ENCODE results near the gene LIMA1.
"Not testable (repeated sequence)": the region's sequence is repeated elsewhere in the genome, so short reads cannot be mapped to it uniquely, and the experiment has no call there.

Gene LIMA1

GRCh38 chr12:50185301-50185895 lies 97.9 kb downstream of the LIMA1 start:
- no peak for DNase-seq

DNA sequence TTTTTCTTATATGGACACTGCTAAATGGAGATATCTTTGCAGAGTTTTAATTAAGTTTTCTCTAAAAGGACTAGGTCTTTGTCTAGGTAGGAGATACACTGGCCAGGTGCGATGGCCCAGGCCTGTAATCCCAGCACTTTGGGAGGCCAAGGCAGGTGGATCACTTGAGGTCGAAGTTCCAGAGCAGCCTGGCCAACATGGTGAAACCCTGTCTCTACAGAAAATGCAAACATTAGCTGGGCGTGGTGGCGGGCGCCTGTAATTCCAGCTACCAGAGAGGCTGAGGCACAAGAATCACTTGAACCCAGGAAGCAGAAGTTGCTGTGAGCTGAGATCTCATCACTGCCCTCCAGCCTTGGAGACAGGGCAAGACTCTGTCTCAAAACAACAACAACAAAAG lies 99.1 kb downstream of the LIMA1 start:
- DNase-seq: no peak

- no peak for DNase-seq
These were observed 100.9 kb downstream of the LIMA1 start for GRCh38 chr12:50182461-50182860.

DNA sequence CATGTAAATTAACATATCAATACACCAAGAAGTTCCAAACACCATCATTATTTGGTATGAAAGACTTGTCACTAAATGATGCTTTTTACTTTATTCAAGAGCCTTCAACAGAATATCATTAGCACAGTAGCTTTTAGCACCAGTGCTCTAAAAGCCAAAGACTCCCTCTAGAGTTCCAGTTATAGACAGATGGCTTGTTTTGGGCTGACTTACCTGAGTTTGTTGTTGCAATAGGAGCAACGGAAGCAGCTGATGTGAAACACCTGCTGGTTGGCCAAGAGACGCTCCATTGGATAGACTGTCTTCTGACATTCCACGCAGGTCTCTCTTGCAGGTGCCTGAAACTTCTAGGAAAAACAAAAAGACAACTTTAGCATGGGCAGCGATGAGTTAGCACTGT lies 101.6 kb downstream of the LIMA1 start:
- no peak for DNase-seq

- no peak for DNase-seq
These were observed 107.6 kb downstream of the LIMA1 start for GRCh38 chr12:50175716-50176026.

GRCh38 chr12:50174971-50175715 lies 108.2 kb downstream of the LIMA1 start:
- DNase-seq: peak; percentile 12 to 15

DNA sequence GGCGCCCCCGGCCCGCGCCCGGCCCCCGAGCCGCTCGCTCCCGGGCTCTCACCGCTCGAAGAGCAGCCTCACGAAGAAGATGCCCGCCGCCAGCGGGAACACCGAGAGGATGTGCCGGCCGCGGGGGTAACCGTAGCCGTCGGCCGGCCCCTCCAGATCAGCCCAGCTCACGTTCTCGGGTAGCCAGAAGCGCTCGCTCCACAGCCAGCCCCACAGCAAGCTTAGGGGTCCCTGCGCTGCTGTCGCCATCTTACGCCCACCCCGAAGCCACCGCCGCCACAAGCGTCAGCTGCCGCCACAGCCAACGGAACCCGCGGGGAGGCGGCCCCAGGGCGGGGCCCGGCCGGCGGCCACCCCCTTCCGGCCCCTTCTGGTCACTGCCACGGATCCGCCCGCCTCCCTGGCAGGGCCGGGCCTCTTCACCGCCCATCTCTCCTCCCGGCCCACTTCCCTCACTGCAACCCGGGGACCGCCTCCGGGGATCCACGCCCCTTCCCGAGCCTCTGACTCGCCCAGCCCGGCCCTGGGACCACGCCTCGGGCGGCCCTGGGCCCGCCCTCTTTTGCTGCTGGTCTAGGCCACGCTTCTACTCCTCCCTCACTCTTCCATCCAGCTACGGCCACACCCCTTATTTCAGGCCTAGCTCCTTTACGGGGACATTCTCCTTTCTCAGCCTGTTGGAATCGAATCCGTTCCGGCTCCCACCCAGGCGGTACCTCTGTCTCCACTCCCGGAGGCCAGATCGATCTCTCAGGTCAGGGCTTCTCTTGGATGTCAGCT lies 116.1 kb downstream of the LIMA1 start, which contains the start of gene CERS5:
Gene CERS5 (minus strand): TSS at position 321 of the 780 bp plus-strand sequence. CDS start 72 bp downstream, at position 249.
- DNase-seq: peak; percentile 94 to 95

GRCh38 chr12:50166799-50167048 lies 116.6 kb downstream of the LIMA1 start:
- DNase-seq: no peak

DNA sequence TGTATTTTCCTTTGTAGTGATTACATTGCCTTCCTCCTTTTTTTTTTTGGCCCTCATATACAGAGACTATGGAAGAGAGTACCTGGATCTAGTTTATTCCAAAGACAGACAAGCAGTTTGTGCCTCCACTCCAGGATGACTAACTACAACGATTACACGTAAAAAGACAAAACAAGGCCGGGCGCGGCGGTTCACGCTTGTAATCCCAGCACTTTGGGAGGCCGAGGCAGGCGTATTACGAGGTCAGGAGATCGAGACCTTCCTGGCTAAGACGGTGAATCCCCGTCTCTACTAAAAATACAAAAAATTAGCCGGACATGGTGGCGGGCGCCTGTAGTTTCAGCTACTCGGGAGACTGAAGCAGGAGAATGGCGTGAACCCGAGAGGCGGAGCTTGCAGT lies 118.4 kb downstream of the LIMA1 start:
- no peak for DNase-seq

DNA sequence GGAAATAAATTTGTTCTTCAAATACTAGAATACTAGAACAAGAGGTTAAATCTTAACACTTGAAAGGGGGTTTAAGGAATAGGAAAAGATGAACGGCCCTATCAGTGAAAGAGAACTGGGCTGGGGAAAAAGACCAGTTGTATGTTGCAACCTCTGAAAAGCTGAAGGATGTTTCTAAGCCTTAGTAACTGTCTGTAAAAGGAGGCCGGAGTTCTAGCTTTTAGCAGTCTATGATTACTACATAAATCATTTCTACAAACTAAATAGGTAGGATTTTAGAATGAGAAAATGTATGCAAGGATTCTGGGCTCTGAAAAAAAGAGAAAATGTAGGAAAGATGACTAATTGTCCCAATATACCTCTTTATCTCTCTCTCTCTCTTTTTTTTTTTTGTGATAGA lies 121.1 kb downstream of the LIMA1 start:
- no peak for DNase-seq

GRCh38 chr12:50160643-50161042 lies 122.7 kb downstream of the LIMA1 start:
- no peak for DNase-seq

GRCh38 chr12:50157259-50157658 lies 126.1 kb downstream of the LIMA1 start:
- DNase-seq: no peak

GRCh38 chr12:50156641-50157040 lies 126.7 kb downstream of the LIMA1 start:
- no peak for DNase-seq

GRCh38 chr12:50154947-50155346 lies 128.4 kb downstream of the LIMA1 start:
- not testable (repeated sequence) for DNase-seq

GRCh38 chr12:50151047-50151687 lies 132.2 kb downstream of the LIMA1 start:
- no peak for DNase-seq

DNA sequence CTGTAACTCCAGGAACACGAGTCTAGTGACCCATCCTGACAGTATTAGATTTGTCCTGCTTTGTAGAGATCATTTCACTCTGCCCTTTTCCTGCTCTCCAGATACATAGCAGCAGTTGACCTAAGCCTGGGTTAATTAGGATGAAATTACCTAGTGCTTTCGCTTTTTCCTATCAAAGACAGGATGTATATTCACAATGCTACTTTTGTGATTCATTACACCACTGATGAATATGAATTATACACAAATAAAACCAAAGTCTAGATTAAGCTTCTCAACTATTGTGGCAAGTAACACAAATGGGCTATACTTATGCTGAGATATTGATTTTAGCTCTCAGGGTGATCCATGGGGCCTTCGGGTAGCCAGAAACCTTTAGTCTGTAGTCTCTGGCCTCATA lies 134.0 kb downstream of the LIMA1 start:
- no peak for DNase-seq

DNA sequence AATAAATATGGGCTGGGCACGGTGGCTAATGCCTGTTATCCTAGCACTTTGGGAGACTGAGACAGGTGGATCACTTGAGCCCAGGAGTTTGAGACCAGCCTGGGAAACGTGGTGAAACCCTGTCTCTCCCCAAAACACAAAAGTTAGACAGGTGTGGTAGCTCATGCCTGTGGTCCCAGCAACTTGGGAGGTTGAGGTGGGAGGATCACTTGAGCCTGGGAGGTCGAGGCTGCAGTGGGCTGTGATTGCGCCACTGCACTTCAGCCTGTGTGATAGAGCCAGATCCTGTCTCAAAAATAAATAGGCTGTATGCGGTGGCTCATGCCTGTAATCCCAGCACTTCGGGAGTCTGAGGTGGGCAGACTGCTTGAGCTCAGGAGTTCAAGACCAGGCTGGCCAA lies 135.3 kb downstream of the LIMA1 start:
- not testable (repeated sequence) for DNase-seq

DNA sequence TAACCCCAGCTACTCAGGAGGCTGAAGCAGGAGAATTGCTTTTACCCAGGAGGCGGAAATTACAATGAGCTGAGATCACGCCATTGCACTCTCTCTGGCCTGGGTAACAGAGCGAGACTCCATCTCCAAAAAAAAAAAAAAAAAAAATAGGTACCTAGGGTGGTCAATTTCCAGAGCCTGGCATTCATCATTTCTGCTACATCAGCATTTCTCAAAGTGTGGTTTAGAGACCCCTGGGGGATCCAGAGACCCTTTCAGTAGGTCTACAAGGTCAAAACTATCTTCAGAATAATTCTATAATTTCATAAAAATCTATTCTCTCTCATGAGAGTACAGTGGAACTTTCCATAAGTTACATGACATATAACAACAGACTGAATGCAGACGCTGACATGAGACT lies 136.0 kb downstream of the LIMA1 start:
- DNase-seq: no peak

- no peak for DNase-seq
These were observed 137.9 kb downstream of the LIMA1 start for GRCh38 chr12:50145439-50145838.

DNA sequence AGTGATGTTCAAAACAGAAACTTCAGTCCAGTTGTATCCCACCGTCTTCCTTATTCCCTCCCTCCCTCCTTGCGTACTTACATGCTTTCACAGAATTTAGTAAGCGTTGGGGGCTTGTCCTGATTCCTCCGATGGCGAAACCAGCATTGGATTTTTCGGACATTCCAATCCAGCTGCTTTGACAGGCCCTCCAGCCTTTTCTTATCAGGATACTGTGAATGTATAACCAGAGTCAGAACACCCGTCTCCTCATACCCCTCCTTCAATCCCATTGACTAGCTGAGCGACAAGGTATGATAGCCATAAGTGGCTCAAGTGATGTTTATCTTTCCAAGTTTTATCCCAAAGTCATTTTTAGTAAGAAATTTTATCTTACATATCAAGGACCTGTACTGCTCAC lies 140.3 kb downstream of the LIMA1 start:
- DNase-seq: no peak

GRCh38 chr12:50132505-50133135 lies 150.7 kb downstream of the LIMA1 start:
- DNase-seq: peak in 1 of 2 experiments; percentile 35

DNA sequence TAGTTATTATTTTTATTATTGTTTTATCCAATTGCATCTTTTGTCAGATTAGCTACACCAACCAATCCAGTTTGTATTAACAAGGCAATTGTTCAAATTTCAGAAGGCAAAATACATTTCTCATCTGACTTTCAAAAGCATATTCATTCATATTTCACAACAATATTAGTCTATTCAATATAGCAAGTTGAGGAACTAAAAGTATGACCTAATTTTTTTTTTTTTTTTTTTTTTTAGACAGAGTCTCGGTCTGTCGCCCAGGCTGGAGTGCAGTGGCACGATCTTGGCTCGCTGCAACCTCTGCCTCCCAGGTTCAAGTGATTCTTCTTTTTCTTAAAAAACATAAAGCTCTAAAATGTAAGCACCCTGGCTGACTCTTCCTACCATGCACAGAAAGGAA lies 154.0 kb downstream of the LIMA1 start:
- no peak for DNase-seq

GRCh38 chr12:50127546-50127945 lies 155.8 kb downstream of the LIMA1 start:
- no peak for DNase-seq

Measured in SHP77 (cell line).